ENCODE data around the gene AKAP8.

DNA sequence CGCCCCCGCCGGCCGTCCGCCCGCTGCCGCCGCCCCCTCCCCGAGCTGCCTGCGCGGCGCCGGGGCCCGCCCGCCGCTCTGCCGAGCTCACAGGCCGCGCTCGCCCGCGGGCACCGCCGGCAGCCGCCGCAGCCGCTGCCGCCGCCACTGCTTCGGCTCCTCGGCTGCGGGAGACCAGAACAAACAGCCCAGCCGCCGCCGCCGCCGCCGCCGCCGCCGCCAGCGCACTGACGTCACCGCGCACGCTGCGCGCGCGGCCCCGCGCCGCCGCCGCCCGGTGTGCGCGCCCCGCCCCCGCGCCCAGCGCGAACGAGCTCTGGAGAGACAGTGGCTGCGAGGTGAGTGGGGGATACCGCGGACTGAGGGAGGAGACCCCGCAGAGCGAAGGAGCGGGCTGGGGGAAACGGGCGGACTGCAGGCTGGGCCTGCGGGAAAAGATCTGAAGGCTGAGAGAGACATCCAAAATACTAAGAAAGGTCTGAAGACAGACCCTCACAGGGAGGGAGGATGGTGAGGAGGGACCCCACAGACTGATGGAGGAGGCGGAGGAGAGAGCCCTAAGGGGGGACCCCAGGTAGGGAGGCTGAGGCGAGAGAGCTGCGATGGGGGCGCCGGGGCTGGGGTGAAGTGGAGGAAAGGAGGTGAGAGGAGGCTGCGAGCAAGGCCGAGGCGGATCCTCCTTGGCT is 47.1 kb downstream of the AKAP8 start, which contains the start of gene BRD4:
- TF ChIP-seq POLR2AphosphoS5 (IDR thresholded peaks at IDR 0.05; ENCODE audit: low read depth, low read length) = no peak; the same call in 1 of the 2 replicates
- peak; percentile 56; the same call in 1 of the 2 replicates for TF ChIP-seq TAF1 (IDR thresholded peaks at IDR 0.05; ENCODE audit: borderline replicate concordance, low read depth, low read length)
- TF ChIP-seq POLR2A (IDR thresholded peaks at IDR 0.05; ENCODE audit: low read depth, low read length) = peak; percentile 45; the same call in 1 of the 2 replicates
